Retina (tissue), 1 donor: ENCODE data around the gene GALNS.

Experiments used
- DNase-seq: peaks from one replicate; pipeline ENCODE4 v3.0.0-alpha.2; 2016

GALNS gene

GRCh38 chr16:88888461-88889387 lies 32.0 kb upstream of the GALNS start:
- no peak for DNase-seq

- DNase-seq = no peak
Observed at GRCh38 chr16:88888057-88888456, 31.3 kb upstream of the GALNS start.

GRCh38 chr16:88886845-88887521 lies 30.2 kb upstream of the GALNS start:
- DNase-seq = no peak

GRCh38 chr16:88886420-88886844 lies 29.7 kb upstream of the GALNS start:
- no peak for DNase-seq

- DNase-seq = no peak
Observed at GRCh38 chr16:88885693-88886280, 29.0 kb upstream of the GALNS start.

GRCh38 chr16:88884569-88885271 lies 28.0 kb upstream of the GALNS start:
- no peak for DNase-seq

GRCh38 chr16:88883946-88884345 lies 27.2 kb upstream of the GALNS start:
- DNase-seq = no peak

- DNase-seq = no peak
Observed at GRCh38 chr16:88883117-88883895, 26.6 kb upstream of the GALNS start.

- DNase-seq = no peak
Observed at GRCh38 chr16:88882358-88883030, 25.7 kb upstream of the GALNS start.

- no peak for DNase-seq
Observed at GRCh38 chr16:88881675-88882357, 25.1 kb upstream of the GALNS start.

GRCh38 chr16:88881007-88881615 lies 24.4 kb upstream of the GALNS start:
- peak; percentile 58 for DNase-seq

GRCh38 chr16:88880226-88881006 lies 23.7 kb upstream of the GALNS start:
- DNase-seq = peak; percentile 66

- DNase-seq = no peak
Observed at GRCh38 chr16:88879788-88880055, 23.0 kb upstream of the GALNS start.

GRCh38 chr16:88878967-88879787 lies 22.4 kb upstream of the GALNS start:
- no peak for DNase-seq

- no peak for DNase-seq
Observed at GRCh38 chr16:88878356-88878755, 21.6 kb upstream of the GALNS start.

- no peak for DNase-seq
Observed at GRCh38 chr16:88877564-88878289, 21.0 kb upstream of the GALNS start.

GRCh38 chr16:88876942-88877526 lies 20.3 kb upstream of the GALNS start:
- DNase-seq = no peak

GRCh38 chr16:88875703-88876234 lies 19.0 kb upstream of the GALNS start:
- DNase-seq = no peak
